Lung (tissue), 12 donors: Measurements from ENCODE around the gene STC2. TPM values are rescaled to one million over a fixed set of nuclear protein-coding genes. Genes with fewer than 3 reads are reported as not detected.

Experiments used
- ATAC-seq: fragments of 200-7000 bp; cut with Tn5 transposase; one replicate; pipeline ENCODE4 v1.9.1; 2020; ENCODE audit warnings: moderate number of reproducible peaks; ENCODE audit not compliant: insufficient read depth, low FRiP score
- DNase-seq, 3 donors: peaks; one replicate each; pipeline ENCODE4 v3.0.0-alpha.2; 2013 to 2017
- H3K27ac ChIP-seq, 2 donors: one replicate each; pipeline ENCODE4 v1.5.1; 2013; ENCODE audit warnings: mild to moderate bottlenecking in 2 of 2, moderate library complexity in 2 of 2, control low read depth in 1 of 2, inconsistent platforms in 1 of 2, low read depth in 1 of 2, low read length in 1 of 2
- H3K27me3 ChIP-seq, 3 donors: one replicate each; pipeline ENCODE4 v1.5.1; 2013; ENCODE audit warnings: low read length in 2 of 3; ENCODE audit not compliant: control insufficient read depth in 3 of 3, insufficient read depth in 3 of 3
- H3K36me3 ChIP-seq, 4 donors: one replicate each; pipeline ENCODE4 v1.5.1; 2013; ENCODE audit warnings: low read length in 4 of 4, mild to moderate bottlenecking in 1 of 4, moderate library complexity in 1 of 4; ENCODE audit not compliant: control insufficient read depth in 4 of 4, insufficient read depth in 4 of 4
- H3K4me1 ChIP-seq, 5 donors: one replicate each; pipeline ENCODE4 v1.5.1; 2013; ENCODE audit warnings: low read length in 5 of 5, mild to moderate bottlenecking in 2 of 5, moderate library complexity in 1 of 5; ENCODE audit not compliant: control insufficient read depth in 5 of 5, insufficient read depth in 5 of 5
- H3K4me3 ChIP-seq: one replicate; pipeline ENCODE4 v1.5.1; 2013; ENCODE audit warnings: mild to moderate bottlenecking, control low read depth, moderate library complexity
- H3K9ac ChIP-seq, 2 donors: one replicate each; pipeline ENCODE4 v1.5.1; 2013; ENCODE audit warnings: low read length in 2 of 2, control low read depth in 1 of 2; ENCODE audit not compliant: insufficient read depth in 1 of 2
- H3K9me3 ChIP-seq, 4 donors: one replicate each; pipeline ENCODE4 v1.5.1; 2013; ENCODE audit warnings: low read length in 3 of 4, mild to moderate bottlenecking in 1 of 4, moderate library complexity in 1 of 4; ENCODE audit not compliant: control insufficient read depth in 4 of 4, insufficient read depth in 3 of 4
- WGBS, 2 donors: extraction: QIAGEN DNeasy Blood & Tissue Kit; methylation state at CpG; one replicate each; pipeline ENCODE4 v1.1.7; 2013; 5-methylcytosine and 5-hydroxymethylcytosine counted together
- polyA plus RNA-seq, 2 donors: library from polyadenylated mRNA; stranded (reverse); fragments of 200-250 nt; gene quantifications; one replicate each; pipeline ENCODE4 v1.2.1, GENCODE V29; 2013
- total RNA-seq, 2 donors: library from RNA; depleted of rRNA in 1 of 2; stranded (reverse); fragments of >200 nt in 1 of 2; gene quantifications; one replicate each; pipeline ENCODE4 v1.2.1, GENCODE V29; 2014 to 2021
- TF ChIP-seq, protein P1 (sequence below): IDR thresholded peaks from 2 replicates; pipeline ENCODE4 v1.5.1; 2012; ENCODE audit warnings: mild to moderate bottlenecking; ENCODE audit errors: control extremely low read depth, extremely low read depth
- donor health status: control.
- donor health status: control.
- donor health status: Bipolar disorder and iron deficiency.
- donor health status: healthy.
- donor health status: DM: yes; HTN: yes; CAD: no.

Gene STC2
- total and polyA plus RNA-seq, 4 donors = 3.1 to 18.1 (median 8.4) TPM

DNA sequence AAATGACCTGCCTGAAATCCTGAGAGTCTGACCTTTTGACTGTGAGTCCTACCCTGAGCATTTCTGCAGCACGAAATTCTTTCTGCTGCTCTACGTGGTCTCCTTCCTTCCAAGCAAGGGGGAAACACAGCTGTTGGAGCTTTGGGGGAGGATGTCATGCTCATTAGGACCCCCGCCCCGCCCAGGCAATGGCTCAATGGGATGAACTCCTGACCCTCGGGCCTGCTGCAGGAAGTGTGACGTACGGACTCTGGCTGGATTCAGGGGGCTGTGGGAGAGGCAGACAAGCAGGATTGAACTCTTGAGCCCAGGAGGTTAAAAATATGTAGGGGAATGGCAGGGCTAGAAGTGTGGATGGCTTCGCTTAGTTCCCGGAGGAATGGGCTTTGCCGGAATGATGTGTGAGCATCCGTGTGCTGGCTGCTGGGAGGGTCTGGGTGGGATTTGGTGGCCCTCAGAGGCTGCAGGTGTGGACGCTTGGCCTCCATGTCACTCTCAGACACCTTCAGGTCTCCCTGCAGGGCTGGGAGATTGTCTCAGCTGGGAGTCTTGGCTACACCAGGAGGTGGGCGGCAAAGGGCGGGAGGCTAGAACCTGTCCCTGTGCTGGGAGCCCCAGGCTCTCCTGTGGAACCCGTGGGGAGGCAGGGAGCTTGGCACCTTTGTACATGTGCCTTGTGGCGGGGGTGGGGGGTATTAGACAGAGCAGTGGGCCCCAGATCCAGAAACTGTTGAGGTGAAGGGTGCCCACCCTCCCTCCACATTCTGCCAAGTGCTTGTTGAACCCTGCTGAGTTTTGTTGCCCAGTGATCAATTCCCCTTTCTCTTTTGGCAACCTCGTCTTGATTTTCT lies 26.3 kb downstream of the STC2 start:
- H3K27me3 ChIP-seq = no peaks in the 10 kb centered on the region
- H3K9me3 ChIP-seq = no peaks in the 10 kb centered on the region
- H3K9ac ChIP-seq = peak overlapping the region in 1 of 2 donors; percentile 15
- no peak overlapping the region for H3K4me3 ChIP-seq
- TF ChIP-seq, protein P1, sequence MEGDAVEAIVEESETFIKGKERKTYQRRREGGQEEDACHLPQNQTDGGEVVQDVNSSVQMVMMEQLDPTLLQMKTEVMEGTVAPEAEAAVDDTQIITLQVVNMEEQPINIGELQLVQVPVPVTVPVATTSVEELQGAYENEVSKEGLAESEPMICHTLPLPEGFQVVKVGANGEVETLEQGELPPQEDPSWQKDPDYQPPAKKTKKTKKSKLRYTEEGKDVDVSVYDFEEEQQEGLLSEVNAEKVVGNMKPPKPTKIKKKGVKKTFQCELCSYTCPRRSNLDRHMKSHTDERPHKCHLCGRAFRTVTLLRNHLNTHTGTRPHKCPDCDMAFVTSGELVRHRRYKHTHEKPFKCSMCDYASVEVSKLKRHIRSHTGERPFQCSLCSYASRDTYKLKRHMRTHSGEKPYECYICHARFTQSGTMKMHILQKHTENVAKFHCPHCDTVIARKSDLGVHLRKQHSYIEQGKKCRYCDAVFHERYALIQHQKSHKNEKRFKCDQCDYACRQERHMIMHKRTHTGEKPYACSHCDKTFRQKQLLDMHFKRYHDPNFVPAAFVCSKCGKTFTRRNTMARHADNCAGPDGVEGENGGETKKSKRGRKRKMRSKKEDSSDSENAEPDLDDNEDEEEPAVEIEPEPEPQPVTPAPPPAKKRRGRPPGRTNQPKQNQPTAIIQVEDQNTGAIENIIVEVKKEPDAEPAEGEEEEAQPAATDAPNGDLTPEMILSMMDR = no peak
- H3K36me3 ChIP-seq = no peaks in the 10 kb centered on the region
- H3K4me1 ChIP-seq = peaks cover 0 to 65% (median 20%) of the 10 kb centered on the region in 5 donors
- peak; percentile 90 to 93 (median 91) for DNase-seq
- H3K27ac ChIP-seq = no peak overlapping the region
- no peak for ATAC-seq
- 58% methylated on average over 17 of the region's 17 CpGs for WGBS, 2 donors

- Histone ChIP-seq H3K27me3 (no peaks in the 10 kb centered on the region), H3K27ac (no peak overlapping the region), H3K9me3 (no peaks in the 10 kb centered on the region), H3K9ac (no peak overlapping the region), H3K4me3 (no peak overlapping the region), H3K36me3 (no peaks in the 10 kb centered on the region), H3K4me1 (peaks cover 0 to 65% (median 20%) of the 10 kb centered on the region in 5 donors)
- ATAC-seq (no peak), DNase-seq (peak; percentile 90 to 93 (median 91))
- TF ChIP-seq, protein P1 = no peak
- WGBS, 2 donors = 80 to 83% methylated on average over 6 of the region's 6 CpGs
Observed at GRCh38 chr5:173300389-173301047, 27.7 kb downstream of the STC2 start.

DNA sequence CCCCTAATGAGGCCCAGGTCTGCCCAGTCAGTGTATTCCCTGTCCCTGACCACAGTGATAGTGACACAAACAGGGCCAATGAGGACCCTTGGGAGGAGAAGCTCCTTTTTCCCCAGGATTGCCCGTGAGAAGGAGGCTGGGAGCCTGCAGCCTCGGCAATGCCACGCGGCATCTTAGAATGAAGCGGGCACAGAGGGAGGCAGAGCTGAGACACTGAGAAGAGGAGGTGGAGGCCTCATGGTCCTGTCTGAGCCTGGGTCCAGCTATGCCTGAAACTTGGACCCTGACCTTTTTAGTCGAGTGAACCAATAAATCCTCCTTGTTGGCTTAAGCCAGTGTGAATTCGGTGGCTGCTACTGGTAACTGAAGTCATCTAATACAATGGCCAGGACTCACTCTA lies 28.4 kb downstream of the STC2 start:
- no peak overlapping the region for H3K9ac ChIP-seq
- WGBS, 2 donors = 91 to 95% methylated on average over 7 of the region's 7 CpGs
- ATAC-seq (no peak), DNase-seq (no peak)
- TF ChIP-seq, protein P1 = no peak
- no peak overlapping the region for H3K27ac ChIP-seq
- peaks cover 0 to 66% (median 20%) of the 10 kb centered on the region in 5 donors for H3K4me1 ChIP-seq
- H3K36me3 ChIP-seq = no peaks in the 10 kb centered on the region
- no peak overlapping the region for H3K4me3 ChIP-seq
- H3K27me3 ChIP-seq = no peaks in the 10 kb centered on the region
- no peaks in the 10 kb centered on the region for H3K9me3 ChIP-seq
